ENCODE measurements around the gene ADRA2B.

DNA sequence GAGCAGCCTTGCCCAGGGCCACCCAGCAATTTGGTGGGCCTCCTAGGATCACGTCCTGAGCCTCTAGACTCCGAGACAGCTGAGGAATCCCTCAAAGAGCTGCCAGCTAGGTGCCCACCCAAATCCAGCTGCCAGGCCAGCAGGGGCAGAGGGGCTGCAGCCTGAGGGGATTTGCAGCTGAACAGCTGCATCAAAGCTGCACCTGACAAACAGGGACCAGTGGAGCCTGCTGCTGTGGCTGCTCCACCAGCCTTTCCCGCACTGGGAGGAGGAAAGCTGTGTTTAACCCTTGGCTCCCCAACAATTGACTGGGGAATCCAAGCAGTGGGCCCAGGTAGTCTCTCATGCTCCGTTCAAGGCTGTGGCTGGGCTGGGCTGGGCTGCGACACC is 8.2 kb downstream of the ADRA2B start:
- TF ChIP-seq, protein P1, sequence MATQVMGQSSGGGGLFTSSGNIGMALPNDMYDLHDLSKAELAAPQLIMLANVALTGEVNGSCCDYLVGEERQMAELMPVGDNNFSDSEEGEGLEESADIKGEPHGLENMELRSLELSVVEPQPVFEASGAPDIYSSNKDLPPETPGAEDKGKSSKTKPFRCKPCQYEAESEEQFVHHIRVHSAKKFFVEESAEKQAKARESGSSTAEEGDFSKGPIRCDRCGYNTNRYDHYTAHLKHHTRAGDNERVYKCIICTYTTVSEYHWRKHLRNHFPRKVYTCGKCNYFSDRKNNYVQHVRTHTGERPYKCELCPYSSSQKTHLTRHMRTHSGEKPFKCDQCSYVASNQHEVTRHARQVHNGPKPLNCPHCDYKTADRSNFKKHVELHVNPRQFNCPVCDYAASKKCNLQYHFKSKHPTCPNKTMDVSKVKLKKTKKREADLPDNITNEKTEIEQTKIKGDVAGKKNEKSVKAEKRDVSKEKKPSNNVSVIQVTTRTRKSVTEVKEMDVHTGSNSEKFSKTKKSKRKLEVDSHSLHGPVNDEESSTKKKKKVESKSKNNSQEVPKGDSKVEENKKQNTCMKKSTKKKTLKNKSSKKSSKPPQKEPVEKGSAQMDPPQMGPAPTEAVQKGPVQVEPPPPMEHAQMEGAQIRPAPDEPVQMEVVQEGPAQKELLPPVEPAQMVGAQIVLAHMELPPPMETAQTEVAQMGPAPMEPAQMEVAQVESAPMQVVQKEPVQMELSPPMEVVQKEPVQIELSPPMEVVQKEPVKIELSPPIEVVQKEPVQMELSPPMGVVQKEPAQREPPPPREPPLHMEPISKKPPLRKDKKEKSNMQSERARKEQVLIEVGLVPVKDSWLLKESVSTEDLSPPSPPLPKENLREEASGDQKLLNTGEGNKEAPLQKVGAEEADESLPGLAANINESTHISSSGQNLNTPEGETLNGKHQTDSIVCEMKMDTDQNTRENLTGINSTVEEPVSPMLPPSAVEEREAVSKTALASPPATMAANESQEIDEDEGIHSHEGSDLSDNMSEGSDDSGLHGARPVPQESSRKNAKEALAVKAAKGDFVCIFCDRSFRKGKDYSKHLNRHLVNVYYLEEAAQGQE (IDR thresholded peaks at IDR 0.05; ENCODE audit: insufficient read depth in 1 of 2, low read depth in 2 of 2, low read length in 2 of 2): no peak
- no peak for TF ChIP-seq POLR2AphosphoS5 (IDR thresholded peaks at IDR 0.05; ENCODE audit: low read depth, low read length)

Measured in PFSK-1 (cell line).